ENCODE measurements around the gene HIVEP3.

Gene HIVEP3

DNA sequence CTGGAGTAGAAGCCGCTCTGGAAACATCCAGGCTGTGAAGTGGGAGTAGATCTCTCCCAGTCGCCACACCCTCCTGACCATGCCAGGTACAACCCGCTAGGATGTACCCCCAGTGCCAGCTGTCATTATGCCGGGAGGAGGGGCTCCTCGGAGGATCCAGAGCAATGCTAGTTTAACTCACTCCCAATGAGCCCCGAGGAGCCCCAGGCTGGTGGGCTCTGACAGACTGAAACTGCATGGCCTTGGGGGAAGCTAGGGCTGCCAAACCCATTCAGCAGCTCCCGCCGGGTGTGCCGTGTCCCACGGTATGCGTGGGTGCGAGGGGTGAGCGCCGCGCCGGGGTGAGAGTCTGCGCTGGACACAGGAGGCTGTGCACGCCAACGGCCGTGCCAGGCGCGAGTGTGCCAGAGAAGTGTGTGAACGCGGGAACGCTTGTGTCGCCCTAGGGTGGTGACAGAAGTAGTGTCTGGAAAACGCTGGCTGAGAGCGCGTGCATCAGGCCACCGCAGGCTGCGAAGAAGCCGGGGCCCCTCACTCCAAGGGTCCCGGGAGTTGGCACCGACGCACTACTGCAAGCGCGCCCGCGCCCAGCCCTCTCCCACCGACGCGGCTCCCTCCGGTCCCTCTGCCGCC, 257.2 kb downstream of the HIVEP3 start:
- TF ChIP-seq, protein P1, sequence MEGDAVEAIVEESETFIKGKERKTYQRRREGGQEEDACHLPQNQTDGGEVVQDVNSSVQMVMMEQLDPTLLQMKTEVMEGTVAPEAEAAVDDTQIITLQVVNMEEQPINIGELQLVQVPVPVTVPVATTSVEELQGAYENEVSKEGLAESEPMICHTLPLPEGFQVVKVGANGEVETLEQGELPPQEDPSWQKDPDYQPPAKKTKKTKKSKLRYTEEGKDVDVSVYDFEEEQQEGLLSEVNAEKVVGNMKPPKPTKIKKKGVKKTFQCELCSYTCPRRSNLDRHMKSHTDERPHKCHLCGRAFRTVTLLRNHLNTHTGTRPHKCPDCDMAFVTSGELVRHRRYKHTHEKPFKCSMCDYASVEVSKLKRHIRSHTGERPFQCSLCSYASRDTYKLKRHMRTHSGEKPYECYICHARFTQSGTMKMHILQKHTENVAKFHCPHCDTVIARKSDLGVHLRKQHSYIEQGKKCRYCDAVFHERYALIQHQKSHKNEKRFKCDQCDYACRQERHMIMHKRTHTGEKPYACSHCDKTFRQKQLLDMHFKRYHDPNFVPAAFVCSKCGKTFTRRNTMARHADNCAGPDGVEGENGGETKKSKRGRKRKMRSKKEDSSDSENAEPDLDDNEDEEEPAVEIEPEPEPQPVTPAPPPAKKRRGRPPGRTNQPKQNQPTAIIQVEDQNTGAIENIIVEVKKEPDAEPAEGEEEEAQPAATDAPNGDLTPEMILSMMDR (IDR thresholded peaks at IDR 0.05; ENCODE audit: control extremely low read depth, extremely low read depth, low read depth, missing control alignments) = no peak
- no peak for DNase-seq (ENCODE audit: extremely low spot score)
- ChIA-PET POLR2A (no interaction called here), CTCF (interaction anchor here (2.2 kb wide), 1 partner anchor 18 kb away, joined by 9 read pairs; no protein-coding TSS in a partner anchor)

DNA sequence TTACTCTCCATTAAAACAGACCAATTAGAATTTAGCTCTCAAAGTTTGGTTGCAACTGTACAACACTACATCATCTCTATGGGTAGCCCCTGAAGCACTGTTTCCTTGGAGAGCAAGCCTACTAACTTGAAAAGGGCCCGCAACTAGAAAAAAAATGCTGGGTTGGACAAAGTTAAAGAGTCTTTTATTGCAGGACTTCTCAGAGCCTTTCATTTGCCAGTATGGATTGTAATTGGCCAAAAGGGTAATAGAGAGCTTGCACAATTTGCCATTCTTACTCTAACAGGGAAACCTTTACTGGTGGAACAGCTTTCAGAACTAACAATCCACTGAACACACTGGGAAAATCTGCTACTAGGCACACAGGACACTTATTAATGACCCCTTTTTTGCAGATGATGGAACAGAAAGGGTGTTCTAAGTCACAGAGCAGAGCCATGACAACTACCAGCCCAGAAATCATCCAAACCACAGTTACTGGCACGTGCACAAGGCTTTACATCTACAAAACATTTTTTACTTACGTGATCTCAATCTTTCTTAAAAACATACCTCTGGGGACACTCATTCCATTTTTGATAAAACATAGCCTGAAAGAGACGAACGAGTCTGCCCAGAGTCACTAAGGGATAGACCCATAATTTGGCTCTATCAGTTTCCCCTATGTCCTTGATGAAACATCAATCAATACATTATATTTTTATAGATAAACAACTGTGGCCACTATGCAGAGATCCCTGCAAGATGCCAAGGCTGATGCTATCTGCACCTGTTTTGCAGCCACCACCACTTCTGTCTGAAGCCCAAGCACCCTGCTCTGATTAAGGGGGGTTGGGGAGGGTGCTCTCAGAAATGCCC, 257.9 kb downstream of the HIVEP3 start:
- no peak for DNase-seq (ENCODE audit: extremely low spot score)
- CTCF ChIA-PET = interaction anchor here (1.3 kb wide), 1 partner anchor 151 kb away, joined by 4 read pairs; no protein-coding TSS in a partner anchor
- TF ChIP-seq, protein P1 (IDR thresholded peaks at IDR 0.05; ENCODE audit: control extremely low read depth, extremely low read depth, low read depth, missing control alignments) = no peak
- POLR2A ChIA-PET = no interaction called here

DNA sequence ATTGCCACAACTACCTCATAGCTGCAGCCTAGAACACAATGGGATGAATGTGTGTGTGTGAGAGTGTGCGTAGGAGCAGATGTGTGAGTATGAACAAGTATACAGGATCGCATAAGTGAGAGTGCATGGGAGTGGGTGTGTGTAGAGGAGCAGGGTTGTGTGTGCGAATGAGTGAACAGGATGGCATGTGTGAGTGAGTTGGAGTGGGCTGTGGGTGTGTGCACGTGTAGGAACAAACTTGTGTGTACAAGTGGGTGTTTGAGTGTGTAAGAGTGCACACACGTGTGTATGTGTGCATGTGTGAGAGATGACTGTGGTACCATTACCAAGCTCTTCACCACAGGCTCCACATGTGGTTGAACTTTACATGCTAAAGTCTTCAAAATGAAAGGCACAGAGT, 258.8 kb downstream of the HIVEP3 start:
- ChIA-PET POLR2A (no interaction called here), CTCF (interaction anchor here (1.3 to 1.5 kb wide), 3 partner anchors 30 to 152 kb away, joined by 3 to 5 read pairs (median 4); no protein-coding TSS in a partner anchor)
- TF ChIP-seq, protein P1 (IDR thresholded peaks at IDR 0.05; ENCODE audit: control extremely low read depth, extremely low read depth, low read depth, missing control alignments) = no peak
- DNase-seq (ENCODE audit: extremely low spot score) = no peak

- no peak for DNase-seq (ENCODE audit: extremely low spot score)
- ChIA-PET POLR2A (no interaction called here), CTCF (interaction anchor here (0.7 to 3.2 kb wide), 4 partner anchors 14 to 85 kb away, joined by 3 to 13 read pairs (median 4); no protein-coding TSS in a partner anchor)
- TF ChIP-seq, protein P1 (IDR thresholded peaks at IDR 0.05; ENCODE audit: control extremely low read depth, extremely low read depth, low read depth, missing control alignments) = no peak
Measured at GRCh38 chr1:41659159-41659495, 259.6 kb downstream of the HIVEP3 start.

- DNase-seq (ENCODE audit: extremely low spot score) = no peak
- TF ChIP-seq, protein P1 (IDR thresholded peaks at IDR 0.05; ENCODE audit: control extremely low read depth, extremely low read depth, low read depth, missing control alignments) = no peak
- CTCF ChIA-PET = interaction anchor here (0.7 to 3.2 kb wide), 8 partner anchors 8 to 154 kb away, joined by 3 to 13 read pairs (median 4); no protein-coding TSS in a partner anchor
- POLR2A ChIA-PET = no interaction called here
Measured at GRCh38 chr1:41658431-41659158, 260.1 kb downstream of the HIVEP3 start.

All from GM10248 (cell line).